K562 (cell line): ENCODE data around the gene BEST4. TPM values are rescaled to one million over a fixed set of nuclear protein-coding genes. Genes with fewer than 3 reads are reported as not detected.

Experiments used
- ATAC-seq: fragments of 200-7000 bp; cut with Tn5 transposase; 3 replicates; pipeline ENCODE4 v1.9.1; 2020; ENCODE audit warnings: moderate library complexity
- BruUV-seq: library from RNA; stranded (reverse); fragments of 400-500 nt; replicated peaks from 2 replicates; lab custom pipeline; 2021; lab: Mats Ljungman, UMichigan
- CTCF ChIA-PET: fragments of 300-600 bp; formaldehyde crosslinking; extraction: SDS; loops from one replicate; lab custom pipeline; 2021; ENCODE audit warnings: low intra/inter-chr PET ratio; lab: Yijun Ruan, JAX
- POLR2A ChIA-PET: fragments of 300-600, 350-650 bp; sonication (Branson Sonifier 250); formaldehyde crosslinking; extraction: SDS; loops from one replicate; lab custom pipeline; 2021; ENCODE audit warnings: antibody characterized with exemption, inconsistent platforms; lab: Yijun Ruan, JAX
- DNase-seq, 4 experiments: peaks; one replicate each; pipeline versions ENCODE4 v3.0.0 to v3.0.0-alpha.2; 2011 to 2018; ENCODE audit warnings: low spot score in 3 of 4, mixed read lengths in 3 of 4; ENCODE audit errors: extremely low read depth in 1 of 4
- FAIRE-seq: peaks from 2 replicates; lab custom pipeline; 2011; peaks lifted over from hg19 to GRCh38; lab: Jason Lieb, UNC
- H2AFZ ChIP-seq: 2 replicates; pipeline ENCODE4 v1.6.0; 2011; ENCODE audit warnings: low read depth, low read length, control low read depth, inconsistent platforms
- H3K27ac ChIP-seq: fragments of 200-600 bp; 3 replicates; pipeline ENCODE4 v1.8.0; 2011; ENCODE audit warnings: low read depth, mild to moderate bottlenecking, control low read depth, inconsistent platforms, low read length, moderate library complexity, mixed read lengths; ENCODE audit errors: extremely low read depth
- H3K27me3 ChIP-seq, 2 experiments: fragments of 300-600 bp in 1 of 2; 2 replicates in 1 of 2; 3 replicates in 1 of 2; pipeline versions ENCODE4 v1.6.0 to v1.8.0; 2011; ENCODE audit warnings: inconsistent platforms in 2 of 2, low read length in 2 of 2, mild to moderate bottlenecking in 1 of 2, mixed read lengths in 1 of 2, moderate library complexity in 1 of 2; ENCODE audit not compliant: control insufficient read depth in 2 of 2, insufficient read depth in 2 of 2
- H3K36me3 ChIP-seq: fragments of 300-600 bp; 3 replicates; pipeline ENCODE4 v1.8.0; 2011; ENCODE audit warnings: mild to moderate bottlenecking, low read length, inconsistent platforms; ENCODE audit not compliant: control insufficient read depth, insufficient read depth
- H3K4me1 ChIP-seq, 2 experiments: fragments of 200-600 bp in 1 of 2; replicated peaks in 1 of 2; 2 replicates in 1 of 2; 3 replicates in 1 of 2; pipeline versions ENCODE4 v1.5.1 to v1.8.0; 2011; ENCODE audit warnings: inconsistent platforms in 2 of 2, low read length in 2 of 2, mild to moderate bottlenecking in 1 of 2, mixed read lengths in 1 of 2, moderate library complexity in 1 of 2; ENCODE audit not compliant: control insufficient read depth in 2 of 2, insufficient read depth in 2 of 2
- H3K4me2 ChIP-seq: 2 replicates; pipeline ENCODE4 v1.6.1; 2011; ENCODE audit warnings: low read length, control low read depth, inconsistent platforms, mixed read lengths; ENCODE audit not compliant: insufficient read depth
- H3K4me3 ChIP-seq: fragments of 200-600 bp; sonication (generic), shearing (Covaris generic); 2 replicates; pipeline ENCODE4 v1.5.1; 2016; ENCODE audit warnings: control low read depth, inconsistent platforms
- H3K79me2 ChIP-seq: fragments of 200-600 bp; 3 replicates; pipeline ENCODE4 v1.8.0; 2011; ENCODE audit warnings: low read length, inconsistent platforms; ENCODE audit not compliant: control insufficient read depth, insufficient read depth
- H3K9ac ChIP-seq, 2 experiments: 2 replicates each; pipeline versions ENCODE4 v1.6.0 to v1.6.1; 2011; ENCODE audit warnings: low read depth in 2 of 2, low read length in 2 of 2, control low read depth in 1 of 2, inconsistent platforms in 1 of 2, mild to moderate bottlenecking in 1 of 2, mixed read lengths in 1 of 2; ENCODE audit not compliant: insufficient read depth in 1 of 2
- H3K9me1 ChIP-seq: one replicate; pipeline ENCODE4 v1.6.0; 2011; ENCODE audit warnings: inconsistent platforms, mild to moderate bottlenecking, low read length, moderate library complexity; ENCODE audit not compliant: control insufficient read depth, insufficient read depth
- H3K9me3 ChIP-seq: replicated peaks from 2 replicates; pipeline ENCODE4 v1.5.1; 2011; ENCODE audit warnings: low read depth, low read length, inconsistent platforms; ENCODE audit not compliant: control insufficient read depth, insufficient read depth
- H4K20me1 ChIP-seq: replicated peaks from 2 replicates; pipeline ENCODE4 v1.6.1; 2011; ENCODE audit warnings: low read length, inconsistent platforms, mixed read lengths; ENCODE audit not compliant: control insufficient read depth, insufficient read depth
- CCAR2 ChIP-seq: fragments of 200-400 bp; formaldehyde crosslinking; IDR thresholded peaks from 2 replicates; pipeline ENCODE4 v1.6.1; 2017; ENCODE audit warnings: mild to moderate bottlenecking, low read depth, low read length
- KDM1A ChIP-seq, 2 experiments: fragments of 450-650 bp; IDR thresholded peaks; 2 replicates each; pipeline ENCODE4 v1.6.1; 2016; ENCODE audit warnings: mild to moderate bottlenecking in 2 of 2
- MAFF ChIP-seq: IDR thresholded peaks from 2 replicates; pipeline ENCODE4 v1.6.1; 2012; ENCODE audit warnings: low read length, improper control_type of control experiment
- POLR2G ChIP-seq: fragments of 200-400 bp; formaldehyde crosslinking; IDR thresholded peaks from 2 replicates; pipeline ENCODE4 v1.6.1; 2017; ENCODE audit warnings: low read depth, mild to moderate bottlenecking, antibody characterized with exemption, low read length, moderate library complexity
- WGBS: fragments of 100-300 bp; shearing (Covaris generic); methylation state at CpG from one replicate; pipeline ENCODE4 v1.1.6; 2016; ENCODE audit warnings: low coverage, mixed read lengths; ENCODE audit not compliant: insufficient coverage; ENCODE audit errors: missing lambda C conversion rate; 5-methylcytosine and 5-hydroxymethylcytosine counted together
- in situ Hi-C: fragments of 300-500 bp; cut with MboI; formaldehyde crosslinking; loops from 4 replicates; pipeline ENCODE4 v1.15.0; 2018; ENCODE audit warnings: inconsistent platforms, mixed read lengths
- intact Hi-C: fragments of 100-400 bp; cut with micrococcal nuclease; formaldehyde crosslinking; loops from 2 replicates; pipeline ENCODE4 v1.14.2; 2022
- polyA plus RNA-seq, 8 experiments: library from polyadenylated mRNA; depleted of rRNA in 4 of 8; stranded (reverse) in 5 of 8; unstranded in 3 of 8; fragments of >200 nt; fragmentation: Nextera tagmentation in 2 of 8; fragmentation: Illumina TruSeq in 1 of 8; extraction: Ambion mirVana in 2 of 8; extraction: Trizol in 1 of 8; gene quantifications; 2 replicates each; pipeline versions ENCODE4 v1.2.1 to v1.2.3, GENCODE V29; 2011 to 2014; ENCODE audit warnings: inconsistent platforms in 1 of 8, missing spikeins in 1 of 8
- total RNA-seq, 7 experiments: library from RNA; depleted of rRNA in 6 of 7; stranded (reverse); fragments of >200 nt in 6 of 7; fragmentation: Illumina TruSeq in 2 of 7; extraction: Trizol in 2 of 7; gene quantifications; 2 replicates each; pipeline versions ENCODE4 v1.2.1 to v1.2.3, GENCODE V29; 2011 to 2021; ENCODE audit warnings: low replicate concordance in 1 of 7
- TF ChIP-seq, protein P1 (sequence below), 3 experiments: IDR thresholded peaks in 2 of 3; conservative IDR thresholded peaks in 1 of 3; 2 replicates each; pipeline ENCODE4 v1.5.1; 2011 to 2012; ENCODE audit warnings: low read length in 3 of 3, mild to moderate bottlenecking in 3 of 3, control low read depth in 2 of 3, improper control_type of control experiment in 1 of 3, inconsistent platforms in 1 of 3, low read depth in 1 of 3, mixed read lengths in 1 of 3, moderate library complexity in 1 of 3; ENCODE audit not compliant: insufficient read depth in 2 of 3
- TF ChIP-seq, protein P2 (sequence below): fragments of 250-450 bp; sonication (Bioruptor Pico); IDR thresholded peaks from 2 replicates; pipeline ENCODE4 v1.4.0; 2020

The BEST4 gene
- total and polyA plus RNA-seq, 9 of the 15 experiments (the other 6 are each of a cell fraction or from before 2014, with no cell fraction given): 0.07 to 0.11 TPM; not detected in 7

- no TSS peak for BruUV-seq
- ChIA-PET POLR2A (interaction anchor here (1.3 to 12.0 kb wide), 6 partner anchors 4 to 63 kb away, joined by 4 to 253 read pairs (median 57); partner anchors contain the start of genes BEST4, BTBD19, PLK3 and RPS8), CTCF (no interaction called here)
- peak overlapping the region in 1 of 2 experiments; percentile 66; a peak in 2 of 4 replicates for H3K9ac ChIP-seq
- H3K4me3 ChIP-seq: no peak overlapping the region
- WGBS: 71% methylated on average over 38 of the region's 71 CpGs
- H2AFZ ChIP-seq: no peak overlapping the region
- FAIRE-seq: no peak
- intact Hi-C loops (no loop called here), in situ Hi-C loops (no loop called here)
- TF ChIP-seq KDM1A (IDR thresholded peaks at IDR 0.05) (no peak), POLR2G (peak; percentile 35; the same call in 1 of the 2 replicates), CCAR2 (no peak), MAFF (no peak)
- TF ChIP-seq, protein P1, sequence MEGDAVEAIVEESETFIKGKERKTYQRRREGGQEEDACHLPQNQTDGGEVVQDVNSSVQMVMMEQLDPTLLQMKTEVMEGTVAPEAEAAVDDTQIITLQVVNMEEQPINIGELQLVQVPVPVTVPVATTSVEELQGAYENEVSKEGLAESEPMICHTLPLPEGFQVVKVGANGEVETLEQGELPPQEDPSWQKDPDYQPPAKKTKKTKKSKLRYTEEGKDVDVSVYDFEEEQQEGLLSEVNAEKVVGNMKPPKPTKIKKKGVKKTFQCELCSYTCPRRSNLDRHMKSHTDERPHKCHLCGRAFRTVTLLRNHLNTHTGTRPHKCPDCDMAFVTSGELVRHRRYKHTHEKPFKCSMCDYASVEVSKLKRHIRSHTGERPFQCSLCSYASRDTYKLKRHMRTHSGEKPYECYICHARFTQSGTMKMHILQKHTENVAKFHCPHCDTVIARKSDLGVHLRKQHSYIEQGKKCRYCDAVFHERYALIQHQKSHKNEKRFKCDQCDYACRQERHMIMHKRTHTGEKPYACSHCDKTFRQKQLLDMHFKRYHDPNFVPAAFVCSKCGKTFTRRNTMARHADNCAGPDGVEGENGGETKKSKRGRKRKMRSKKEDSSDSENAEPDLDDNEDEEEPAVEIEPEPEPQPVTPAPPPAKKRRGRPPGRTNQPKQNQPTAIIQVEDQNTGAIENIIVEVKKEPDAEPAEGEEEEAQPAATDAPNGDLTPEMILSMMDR (IDR thresholded peaks at IDR 0.05 in 2 of 3, conservative IDR thresholded peaks at IDR 0.05 in 1 of 3; ENCODE audit: insufficient read depth in 2 of 3, low read depth in 1 of 3, low read length in 3 of 3): 0 out of 6 replicates have a peak, but pooled peaks of 2 of the 3 experiments have one; percentile 1 to 21
- TF ChIP-seq, protein P2, sequence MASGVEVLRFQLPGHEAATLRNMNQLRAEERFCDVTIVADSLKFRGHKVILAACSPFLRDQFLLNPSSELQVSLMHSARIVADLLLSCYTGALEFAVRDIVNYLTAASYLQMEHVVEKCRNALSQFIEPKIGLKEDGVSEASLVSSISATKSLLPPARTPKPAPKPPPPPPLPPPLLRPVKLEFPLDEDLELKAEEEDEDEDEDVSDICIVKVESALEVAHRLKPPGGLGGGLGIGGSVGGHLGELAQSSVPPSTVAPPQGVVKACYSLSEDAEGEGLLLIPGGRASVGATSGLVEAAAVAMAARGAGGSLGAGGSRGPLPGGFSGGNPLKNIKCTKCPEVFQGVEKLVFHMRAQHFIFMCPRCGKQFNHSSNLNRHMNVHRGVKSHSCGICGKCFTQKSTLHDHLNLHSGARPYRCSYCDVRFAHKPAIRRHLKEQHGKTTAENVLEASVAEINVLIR: no peak
- no peak for DNase-seq
- no peaks in the 10 kb centered on the region for H4K20me1 ChIP-seq
- H3K9me3 ChIP-seq: no peaks in the 10 kb centered on the region
- no peak overlapping the region for H3K4me2 ChIP-seq
- H3K36me3 ChIP-seq: peaks cover 23% of the 10 kb centered on the region
- H3K9me1 ChIP-seq: no peaks in the 10 kb centered on the region
- ATAC-seq: no peak
- peaks cover 0 to 17% of the 10 kb centered on the region in 2 experiments; a peak in 4 of 5 replicates for H3K4me1 ChIP-seq
- H3K27me3 ChIP-seq: no peaks in the 10 kb centered on the region
- no peak overlapping the region for H3K27ac ChIP-seq
- no peaks in the 10 kb centered on the region for H3K79me2 ChIP-seq
These were observed 3.6 kb downstream of the BEST4 start for GRCh38 chr1:44784094-44785028.
